B cell (primary cell): ENCODE measurements around the gene PPP1R2. TPM values are rescaled to one million over a fixed set of nuclear protein-coding genes. Genes with fewer than 3 reads are reported as not detected.

Source experiments
- ATAC-seq: fragments of 200-7000 bp; cut with Tn5 transposase; one replicate; pipeline ENCODE4 v1.10.0; 2021; ENCODE audit warnings: low read depth, mild to moderate bottlenecking, moderate number of reproducible peaks, moderate library complexity
- CTCF ChIA-PET: fragments of 350-600 bp; sonication (Branson Sonifier 250); formaldehyde crosslinking; loops from one replicate; lab custom pipeline; 2021; ENCODE audit warnings: antibody characterized with exemption, inconsistent platforms; lab: Charles Lee
- POLR2A ChIA-PET: fragments of 350-600 bp; sonication (Branson Sonifier 250); formaldehyde crosslinking; loops from one replicate; lab custom pipeline; 2021; ENCODE audit warnings: antibody characterized with exemption; lab: Charles Lee
- DNase-seq: peaks from one replicate; pipeline ENCODE4 v3.0.0; 2013
- H2AFZ ChIP-seq: 2 replicates; pipeline ENCODE4 v1.6.1; 2012; ENCODE audit warnings: mild to moderate bottlenecking, low read depth, low read length; ENCODE audit not compliant: insufficient read depth, poor library complexity, severe bottlenecking
- H3K27ac ChIP-seq, 2 donors: 1 replicate in 1 of 2; 2 replicates in 1 of 2; pipeline ENCODE4 v1.5.1; 2012 to 2013; ENCODE audit warnings: low read length in 2 of 2, mild to moderate bottlenecking in 2 of 2, moderate library complexity in 1 of 2
- H3K27me3 ChIP-seq, 4 experiments: fragments of 200-600 bp in 1 of 4; sonication (generic) in 1 of 4; replicated peaks in 1 of 4; 1 replicate in 2 of 4; 2 replicates in 2 of 4; pipeline versions ENCODE4 v1.6.1 to v1.7.0; 2013 to 2016; ENCODE audit warnings: low read length in 3 of 4, mild to moderate bottlenecking in 2 of 4, mixed read lengths in 1 of 4, moderate library complexity in 1 of 4; ENCODE audit not compliant: insufficient read depth in 4 of 4, control insufficient read depth in 3 of 4; ENCODE audit errors: control extremely low read depth in 1 of 4
- H3K36me3 ChIP-seq, 2 experiments: replicated peaks in 1 of 2; 1 replicate in 1 of 2; 2 replicates in 1 of 2; pipeline versions ENCODE4 v1.6.1 to v1.7.1; 2013; ENCODE audit warnings: low read length in 1 of 2; ENCODE audit not compliant: insufficient read depth in 2 of 2, control insufficient read depth in 1 of 2; ENCODE audit errors: control extremely low read depth in 1 of 2, extremely low read depth in 1 of 2
- H3K4me1 ChIP-seq, 2 donors: fragments of 200-600 bp in 1 of 2; sonication (generic) in 1 of 2; 1 replicate in 1 of 2; 2 replicates in 1 of 2; pipeline versions ENCODE4 v1.5.1 to v1.6.1; 2013 to 2017; ENCODE audit warnings: low read length in 2 of 2; ENCODE audit not compliant: control insufficient read depth in 2 of 2, insufficient read depth in 2 of 2
- H3K4me2 ChIP-seq: replicated peaks from 2 replicates; pipeline ENCODE3; 2012; ENCODE audit warnings: mild to moderate bottlenecking, low read depth, low read length; ENCODE audit not compliant: poor library complexity, severe bottlenecking
- H3K4me3 ChIP-seq, 5 experiments: fragments of 200-600 bp in 1 of 5; sonication (generic) in 1 of 5; 1 replicate in 3 of 5; 2 replicates in 2 of 5; pipeline versions ENCODE4 v1.5.1 to v1.7.0; 2011 to 2016; ENCODE audit warnings: low read length in 4 of 5, mild to moderate bottlenecking in 4 of 5, low read depth in 2 of 5, control low read depth in 1 of 5, moderate library complexity in 1 of 5; ENCODE audit not compliant: insufficient read depth in 1 of 5; ENCODE audit errors: control extremely low read depth in 1 of 5, extremely low read depth in 1 of 5
- H3K79me2 ChIP-seq: fragments of 200-600 bp; sonication (generic); one replicate; pipeline ENCODE4 v1.6.0; 2016; ENCODE audit warnings: low read length; ENCODE audit not compliant: control insufficient read depth, insufficient read depth
- H3K9ac ChIP-seq: fragments of 200-600 bp; sonication (generic); 2 replicates; pipeline ENCODE4 v1.6.1; 2017; ENCODE audit warnings: mild to moderate bottlenecking, low read length, moderate library complexity
- H3K9me3 ChIP-seq, 3 donors: one replicate each; pipeline versions ENCODE4 v1.6.1 to v1.7.1; 2013; ENCODE audit warnings: low read length in 2 of 3; ENCODE audit not compliant: control insufficient read depth in 2 of 3, insufficient read depth in 1 of 3; ENCODE audit errors: control extremely low read depth in 1 of 3
- H4K20me1 ChIP-seq: 2 replicates; pipeline ENCODE4 v1.6.0; 2012; ENCODE audit warnings: mild to moderate bottlenecking, low read length; ENCODE audit not compliant: insufficient read depth, control insufficient read depth, poor library complexity, severe bottlenecking
- H3K27ac Mint-ChIP-seq: one replicate; pipeline ENCODE4 v1.8.0; 2021; ENCODE audit warnings: mixed read lengths
- H3K27me3 Mint-ChIP-seq: one replicate; pipeline ENCODE4 v1.8.0; 2021; ENCODE audit warnings: mixed read lengths
- H3K4me1 Mint-ChIP-seq: one replicate; pipeline ENCODE4 v1.8.0; 2021; ENCODE audit warnings: mixed read lengths
- H3K4me3 Mint-ChIP-seq: one replicate; pipeline ENCODE4 v1.8.0; 2021; ENCODE audit warnings: mixed read lengths
- H3K9me3 Mint-ChIP-seq: one replicate; pipeline ENCODE4 v1.8.0; 2022; ENCODE audit warnings: mixed read lengths; ENCODE audit not compliant: insufficient read depth
- CTCF ChIP-seq: fragments of 200-600 bp; IDR thresholded peaks from one replicate; pipeline ENCODE4 v1.8.0; 2022; ENCODE audit warnings: antibody characterized with exemption, mild to moderate bottlenecking
- EZH2 ChIP-seq: IDR thresholded peaks from 2 replicates; pipeline ENCODE4 v1.6.1; 2012; ENCODE audit warnings: borderline replicate concordance, low read depth, mild to moderate bottlenecking, moderate library complexity, low read length; ENCODE audit not compliant: insufficient read depth, poor library complexity, severe bottlenecking
- WGBS: methylation state at CpG from one replicate; pipeline ENCODE4 v1.1.5; 2013; ENCODE audit warnings: missing lambda C conversion rate; ENCODE audit not compliant: insufficient coverage; 5-methylcytosine and 5-hydroxymethylcytosine counted together
- intact Hi-C: fragments of 100-400 bp; cut with micrococcal nuclease; formaldehyde crosslinking; loops from one replicate; pipeline ENCODE4 v1.10.0; 2022
- polyA plus RNA-seq: library from polyadenylated mRNA; depleted of rRNA; stranded (reverse); fragments of >200 nt; gene quantifications from 2 replicates; pipeline ENCODE4 v1.2.3, GENCODE V29; 2012
- total RNA-seq, 2 donors: library from RNA; stranded (reverse); fragments of 120-200 nt in 1 of 2; gene quantifications; 1 replicate in 1 of 2; 2 replicates in 1 of 2; pipeline versions ENCODE4 v1.2.3 to v1.2.4, GENCODE V29; 2013 to 2022

PPP1R2 gene
- total and polyA plus RNA-seq, 2 donors (not counting 1 experiment from before 2014, with no cell fraction given): 39.1 to 73.8 TPM

GRCh38 chr3:195556390-195556789 is 13.3 kb upstream of the PPP1R2 start:
- no peak overlapping the region for H3K27ac ChIP-seq
- no peak overlapping the region for H3K4me3 ChIP-seq
- H3K36me3 ChIP-seq: no peaks in the 10 kb centered on the region
- no peak overlapping the region for H3K4me2 ChIP-seq
- TF ChIP-seq EZH2 (no peak), CTCF (peak; percentile 17)
- intact Hi-C loops: no loop called here
- H4K20me1 ChIP-seq: no peaks in the 10 kb centered on the region
- ChIA-PET POLR2A (interaction anchor here (0.8 kb wide), 1 partner anchor 11 kb away, joined by 4 read pairs; no protein-coding TSS in a partner anchor), CTCF (interaction anchor here (0.6 to 2.8 kb wide), 4 partner anchors 14 to 285 kb away, joined by 3 to 12 read pairs (median 6); partner anchors contain the start of genes PPP1R2 and XXYLT1)
- H3K4me1 ChIP-seq: peaks cover 3 to 4% of the 10 kb centered on the region in 2 donors
- Mint-ChIP-seq H3K27ac (no peak overlapping the region), H3K4me1 (peaks cover 13% of the 10 kb centered on the region), H3K27me3 (no peaks in the 10 kb centered on the region), H3K4me3 (no peak overlapping the region), H3K9me3 (no peaks in the 10 kb centered on the region)
- no peaks in the 10 kb centered on the region for H3K79me2 ChIP-seq
- peak; percentile 30 for DNase-seq
- ATAC-seq: no peak
- H3K9ac ChIP-seq: no peak overlapping the region
- H3K27me3 ChIP-seq: no peaks in the 10 kb centered on the region
- WGBS: 55% methylated on average over 7 of the region's 10 CpGs
- peak overlapping the region; percentile 33 for H2AFZ ChIP-seq
- H3K9me3 ChIP-seq: no peaks in the 10 kb centered on the region

- H3K27ac ChIP-seq: no peak overlapping the region
These were observed 12.0 kb upstream of the PPP1R2 start for GRCh38 chr3:195555110-195555509.

More at GRCh38 chr3:195555110-195555509, 12.0 kb upstream of the PPP1R2 start:
- no peaks in the 10 kb centered on the region for H3K79me2 ChIP-seq
- H3K9ac ChIP-seq: no peak overlapping the region
- no peak overlapping the region for H2AFZ ChIP-seq
- WGBS: 94% methylated on average over 6 of the region's 8 CpGs
- peaks cover 22% of the 10 kb centered on the region for H3K4me1 Mint-ChIP-seq
- TF ChIP-seq CTCF (no peak), EZH2 (no peak)
- H3K27me3 Mint-ChIP-seq: no peaks in the 10 kb centered on the region
- no peak overlapping the region for H3K27ac Mint-ChIP-seq
- H3K4me3 ChIP-seq: no peak overlapping the region
- H3K4me2 ChIP-seq: no peak overlapping the region
- H3K4me3 Mint-ChIP-seq: no peak overlapping the region
- POLR2A ChIA-PET: no interaction called here
- H3K27me3 ChIP-seq: no peaks in the 10 kb centered on the region
- ATAC-seq (no peak), DNase-seq (no peak)
- H3K9me3 ChIP-seq: no peaks in the 10 kb centered on the region
- intact Hi-C loops: no loop called here
- CTCF ChIA-PET: interaction anchor here (0.7 to 2.8 kb wide), 3 partner anchors 13 to 349 kb away, joined by 3 to 12 read pairs (median 6); partner anchors contain the start of genes PPP1R2 and XXYLT1
- no peaks in the 10 kb centered on the region for H4K20me1 ChIP-seq
- H3K4me1 ChIP-seq: peaks cover 16 to 17% of the 10 kb centered on the region in 2 donors
- H3K36me3 ChIP-seq: no peaks in the 10 kb centered on the region
- no peaks in the 10 kb centered on the region for H3K9me3 Mint-ChIP-seq
